K562 (cell line): Measurements from ENCODE around the gene TENT4A. TPM values are rescaled to one million over a fixed set of nuclear protein-coding genes. Genes with fewer than 3 reads are reported as not detected.

Experiments used
- CAMTA2 ChIP-seq: fragments of 250-450 bp; sonication (Bioruptor Pico); conservative IDR thresholded peaks from 2 replicates; pipeline ENCODE4 v1.5.1; 2022
- FOXO4 ChIP-seq: fragments of 450-650 bp; formaldehyde crosslinking; IDR thresholded peaks from 2 replicates; pipeline ENCODE4 v1.4.0; 2020; ENCODE audit warnings: mild to moderate bottlenecking, moderate library complexity
- HSF4 ChIP-seq: fragments of 250-450 bp; sonication (Bioruptor Pico); IDR thresholded peaks from 2 replicates; pipeline ENCODE4 v2.1.2; 2022; ENCODE audit warnings: mild to moderate bottlenecking, moderate library complexity, borderline replicate concordance
- IFI16 ChIP-seq: fragments of 250-450 bp; sonication (Bioruptor Pico); IDR thresholded peaks from 2 replicates; pipeline ENCODE4 v2.1.2; 2022; ENCODE audit warnings: mild to moderate bottlenecking, inconsistent platforms
- JUN ChIP-seq, 2 experiments: sonication (generic) in 1 of 2; formaldehyde crosslinking in 1 of 2; IDR thresholded peaks; 2 replicates each; pipeline versions ENCODE4 v1.6.1 to v1.8.0; 2012 to 2022; ENCODE audit warnings: borderline replicate concordance in 2 of 2, mild to moderate bottlenecking in 2 of 2, improper control_type of control experiment in 1 of 2, low read depth in 1 of 2, low read length in 1 of 2, missing genetic modification reagents in 1 of 2
- KDM5B ChIP-seq: fragments of 200-600 bp; sonication (generic); IDR thresholded peaks from 2 replicates; pipeline ENCODE4 v1.6.1; 2012; ENCODE audit warnings: low read depth, mild to moderate bottlenecking, moderate library complexity, low read length, control low read depth, inconsistent platforms; ENCODE audit not compliant: insufficient replicate concordance
- NR2C1 ChIP-seq, 2 experiments: fragments of 450-650 bp; IDR thresholded peaks; 2 replicates each; pipeline ENCODE4 v1.6.1; 2017; ENCODE audit warnings: mild to moderate bottlenecking in 2 of 2, antibody characterized with exemption in 1 of 2, inconsistent platforms in 1 of 2, missing compliant biosample characterization in 1 of 2, missing genetic modification characterization in 1 of 2
- NR2F6 ChIP-seq: fragments of 450-650 bp; formaldehyde crosslinking; IDR thresholded peaks from 2 replicates; pipeline ENCODE4 v1.4.0; 2020; ENCODE audit warnings: mild to moderate bottlenecking
- RFX5 ChIP-seq: IDR thresholded peaks from 2 replicates; pipeline ENCODE4 v1.6.1; 2011; ENCODE audit warnings: low read depth, mild to moderate bottlenecking, improper control_type of control experiment, low read length
- TCF7L2 ChIP-seq: fragments of 150-350 bp; IDR thresholded peaks from 2 replicates; pipeline ENCODE4 v1.6.1; 2016; ENCODE audit warnings: low read depth, mild to moderate bottlenecking, low read length, moderate library complexity
- ZNF124 ChIP-seq: sonication (generic); formaldehyde crosslinking; IDR thresholded peaks from 2 replicates; pipeline ENCODE4 v1.8.1; 2022; ENCODE audit warnings: missing genetic modification reagents
- polyA plus RNA-seq, 8 experiments: library from polyadenylated mRNA; depleted of rRNA in 4 of 8; stranded (reverse) in 5 of 8; unstranded in 3 of 8; fragments of >200 nt; fragmentation: Nextera tagmentation in 2 of 8; fragmentation: Illumina TruSeq in 1 of 8; extraction: Ambion mirVana in 2 of 8; extraction: Trizol in 1 of 8; gene quantifications; 2 replicates each; pipeline versions ENCODE4 v1.2.1 to v1.2.3, GENCODE V29; 2011 to 2014; ENCODE audit warnings: inconsistent platforms in 1 of 8, missing spikeins in 1 of 8
- total RNA-seq, 7 experiments: library from RNA; depleted of rRNA in 6 of 7; stranded (reverse); fragments of >200 nt in 6 of 7; fragmentation: Illumina TruSeq in 2 of 7; extraction: Trizol in 2 of 7; gene quantifications; 2 replicates each; pipeline versions ENCODE4 v1.2.1 to v1.2.3, GENCODE V29; 2011 to 2021; ENCODE audit warnings: low replicate concordance in 1 of 7
- TF ChIP-seq, protein P1 (sequence below): fragments of 200-800 bp; sonication (Bioruptor generic); IDR thresholded peaks from 2 replicates; pipeline ENCODE4 v1.6.1; 2017; ENCODE audit warnings: missing genetic modification characterization, missing compliant biosample characterization
- TF ChIP-seq, protein P2 (sequence below): fragments of 450-650 bp; IDR thresholded peaks from 2 replicates; pipeline ENCODE4 v1.6.1; 2016; ENCODE audit warnings: missing biosample characterization, missing genetic modification characterization
- TF ChIP-seq, protein P3 (sequence below), 2 experiments: fragments of 450-650 bp; IDR thresholded peaks; 2 replicates each; pipeline ENCODE4 v1.6.1; 2016
- TF ChIP-seq, protein P4 (sequence below), 2 experiments: fragments of 200-800 bp in 1 of 2; sonication (Bioruptor generic) in 1 of 2; sonication (generic) in 1 of 2; formaldehyde crosslinking in 1 of 2; IDR thresholded peaks in 1 of 2; conservative IDR thresholded peaks in 1 of 2; 2 replicates each; pipeline versions ENCODE4 v1.5.0 to v1.6.1; 2016 to 2020; ENCODE audit warnings: missing compliant biosample characterization in 1 of 2, missing genetic modification characterization in 1 of 2, missing genetic modification reagents in 1 of 2
- TF ChIP-seq, protein P5 (sequence below): fragments of 250-450 bp; sonication (Bioruptor Pico); IDR thresholded peaks from 2 replicates; pipeline ENCODE4 v1.8.0; 2021; ENCODE audit warnings: moderate library complexity, mild to moderate bottlenecking, inconsistent platforms

The TENT4A gene
- total and polyA plus RNA-seq, 9 of the 15 experiments (the other 6 are each of a cell fraction or from before 2014, with no cell fraction given) = 1.3 to 27.3 (median 13.0) TPM

GRCh38 chr5:6712577-6713273 lies 507 bp upstream of the TENT4A start (continued):
- TF ChIP-seq FOXO4 (CRISPR knock-in tag) = no peak
- no peak for TF ChIP-seq RFX5
- TF ChIP-seq NR2C1 (IDR thresholded peaks at IDR 0.05) = no peak
- TF ChIP-seq NR2C1 (tag; IDR thresholded peaks at IDR 0.05) = no peak
- TF ChIP-seq IFI16 (CRISPR knock-in tag) = no peak
- TF ChIP-seq, protein P1, sequence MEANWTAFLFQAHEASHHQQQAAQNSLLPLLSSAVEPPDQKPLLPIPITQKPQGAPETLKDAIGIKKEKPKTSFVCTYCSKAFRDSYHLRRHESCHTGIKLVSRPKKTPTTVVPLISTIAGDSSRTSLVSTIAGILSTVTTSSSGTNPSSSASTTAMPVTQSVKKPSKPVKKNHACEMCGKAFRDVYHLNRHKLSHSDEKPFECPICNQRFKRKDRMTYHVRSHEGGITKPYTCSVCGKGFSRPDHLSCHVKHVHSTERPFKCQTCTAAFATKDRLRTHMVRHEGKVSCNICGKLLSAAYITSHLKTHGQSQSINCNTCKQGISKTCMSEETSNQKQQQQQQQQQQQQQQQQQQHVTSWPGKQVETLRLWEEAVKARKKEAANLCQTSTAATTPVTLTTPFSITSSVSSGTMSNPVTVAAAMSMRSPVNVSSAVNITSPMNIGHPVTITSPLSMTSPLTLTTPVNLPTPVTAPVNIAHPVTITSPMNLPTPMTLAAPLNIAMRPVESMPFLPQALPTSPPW = peak; percentile 94
- TF ChIP-seq, protein P2, sequence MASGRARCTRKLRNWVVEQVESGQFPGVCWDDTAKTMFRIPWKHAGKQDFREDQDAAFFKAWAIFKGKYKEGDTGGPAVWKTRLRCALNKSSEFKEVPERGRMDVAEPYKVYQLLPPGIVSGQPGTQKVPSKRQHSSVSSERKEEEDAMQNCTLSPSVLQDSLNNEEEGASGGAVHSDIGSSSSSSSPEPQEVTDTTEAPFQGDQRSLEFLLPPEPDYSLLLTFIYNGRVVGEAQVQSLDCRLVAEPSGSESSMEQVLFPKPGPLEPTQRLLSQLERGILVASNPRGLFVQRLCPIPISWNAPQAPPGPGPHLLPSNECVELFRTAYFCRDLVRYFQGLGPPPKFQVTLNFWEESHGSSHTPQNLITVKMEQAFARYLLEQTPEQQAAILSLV = no peak
- peak; percentile 88 for TF ChIP-seq KDM5B
- no peak for TF ChIP-seq JUN (IDR thresholded peaks at IDR 0.05; ENCODE audit: borderline replicate concordance, low read depth, low read length)
- TF ChIP-seq JUN (CRISPR knock-in tag; IDR thresholded peaks at IDR 0.05; ENCODE audit: borderline replicate concordance) = no peak; the same call in 1 of the 2 replicates
- TF ChIP-seq NR2F6 (CRISPR knock-in tag) = no peak
- TF ChIP-seq HSF4 (CRISPR knock-in tag) = no peak
- TF ChIP-seq CAMTA2 (CRISPR knock-in tag) = 0 out of 2 replicates have a peak, but pooled peaks have one; percentile 69
- TF ChIP-seq, protein P3, sequence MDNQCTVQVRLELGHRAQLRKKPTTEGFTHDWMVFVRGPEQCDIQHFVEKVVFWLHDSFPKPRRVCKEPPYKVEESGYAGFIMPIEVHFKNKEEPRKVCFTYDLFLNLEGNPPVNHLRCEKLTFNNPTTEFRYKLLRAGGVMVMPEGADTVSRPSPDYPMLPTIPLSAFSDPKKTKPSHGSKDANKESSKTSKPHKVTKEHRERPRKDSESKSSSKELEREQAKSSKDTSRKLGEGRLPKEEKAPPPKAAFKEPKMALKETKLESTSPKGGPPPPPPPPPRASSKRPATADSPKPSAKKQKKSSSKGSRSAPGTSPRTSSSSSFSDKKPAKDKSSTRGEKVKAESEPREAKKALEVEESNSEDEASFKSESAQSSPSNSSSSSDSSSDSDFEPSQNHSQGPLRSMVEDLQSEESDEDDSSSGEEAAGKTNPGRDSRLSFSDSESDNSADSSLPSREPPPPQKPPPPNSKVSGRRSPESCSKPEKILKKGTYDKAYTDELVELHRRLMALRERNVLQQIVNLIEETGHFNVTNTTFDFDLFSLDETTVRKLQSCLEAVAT (IDR thresholded peaks at IDR 0.05) = peak in 1 of 2 experiments; percentile 79; a peak in 2 of 4 replicates
- 0 out of 2 replicates have a peak, but pooled peaks have one; percentile 76 for TF ChIP-seq ZNF124 (CRISPR knock-in tag)
- TF ChIP-seq, protein P4, sequence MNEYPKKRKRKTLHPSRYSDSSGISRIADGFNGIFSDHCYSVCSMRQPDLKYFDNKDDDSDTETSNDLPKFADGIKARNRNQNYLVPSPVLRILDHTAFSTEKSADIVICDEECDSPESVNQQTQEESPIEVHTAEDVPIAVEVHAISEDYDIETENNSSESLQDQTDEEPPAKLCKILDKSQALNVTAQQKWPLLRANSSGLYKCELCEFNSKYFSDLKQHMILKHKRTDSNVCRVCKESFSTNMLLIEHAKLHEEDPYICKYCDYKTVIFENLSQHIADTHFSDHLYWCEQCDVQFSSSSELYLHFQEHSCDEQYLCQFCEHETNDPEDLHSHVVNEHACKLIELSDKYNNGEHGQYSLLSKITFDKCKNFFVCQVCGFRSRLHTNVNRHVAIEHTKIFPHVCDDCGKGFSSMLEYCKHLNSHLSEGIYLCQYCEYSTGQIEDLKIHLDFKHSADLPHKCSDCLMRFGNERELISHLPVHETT (CRISPR knock-in tag; conservative IDR thresholded peaks at IDR 0.05 in 1 of 2, IDR thresholded peaks at IDR 0.05 in 1 of 2) = no peak; a peak in 2 of 4 replicates
- TF ChIP-seq, protein P5, sequence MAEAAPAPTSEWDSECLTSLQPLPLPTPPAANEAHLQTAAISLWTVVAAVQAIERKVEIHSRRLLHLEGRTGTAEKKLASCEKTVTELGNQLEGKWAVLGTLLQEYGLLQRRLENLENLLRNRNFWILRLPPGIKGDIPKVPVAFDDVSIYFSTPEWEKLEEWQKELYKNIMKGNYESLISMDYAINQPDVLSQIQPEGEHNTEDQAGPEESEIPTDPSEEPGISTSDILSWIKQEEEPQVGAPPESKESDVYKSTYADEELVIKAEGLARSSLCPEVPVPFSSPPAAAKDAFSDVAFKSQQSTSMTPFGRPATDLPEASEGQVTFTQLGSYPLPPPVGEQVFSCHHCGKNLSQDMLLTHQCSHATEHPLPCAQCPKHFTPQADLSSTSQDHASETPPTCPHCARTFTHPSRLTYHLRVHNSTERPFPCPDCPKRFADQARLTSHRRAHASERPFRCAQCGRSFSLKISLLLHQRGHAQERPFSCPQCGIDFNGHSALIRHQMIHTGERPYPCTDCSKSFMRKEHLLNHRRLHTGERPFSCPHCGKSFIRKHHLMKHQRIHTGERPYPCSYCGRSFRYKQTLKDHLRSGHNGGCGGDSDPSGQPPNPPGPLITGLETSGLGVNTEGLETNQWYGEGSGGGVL (CRISPR knock-in tag) = no peak
- TF ChIP-seq TCF7L2 = no peak
